ENCODE data around the gene DEFB112. TPM values are rescaled to one million over a fixed set of nuclear protein-coding genes. Genes with fewer than 3 reads are reported as not detected.

Gene DEFB112
- total RNA-seq, 3 donors from 2014 or later, result not detected

- Histone ChIP-seq H3K9me3 (no peaks in the 10 kb centered on the region), H3K4me3 (no peak overlapping the region), H3K4me1 (ENCODE audit: low read depth) (no peaks in the 10 kb centered on the region), H3K36me3 (ENCODE audit: low read depth) (no peaks in the 10 kb centered on the region)
- ATAC-seq, result peak; percentile 51
- intact Hi-C loops (cut with DNase I, micrococcal nuclease), result no loop called here
- TF ChIP-seq CTCF (IDR thresholded peaks at IDR 0.05), result no peak
- DNase-seq, result no peak
These were observed 18.8 kb downstream of the DEFB112 start for GRCh38 chr6:50030777-50031562.

GRCh38 chr6:50030350-50030749, 19.4 kb downstream of the DEFB112 start:
- no peak for TF ChIP-seq CTCF (IDR thresholded peaks at IDR 0.05)
- intact Hi-C loops (cut with DNase I, micrococcal nuclease), result no loop called here
- DNase-seq (peak in 1 of 3 donors; percentile 38), ATAC-seq (no peak)
- Histone ChIP-seq H3K4me3 (no peak overlapping the region), H3K9me3 (no peaks in the 10 kb centered on the region), H3K4me1 (ENCODE audit: low read depth) (no peaks in the 10 kb centered on the region), H3K36me3 (ENCODE audit: low read depth) (no peaks in the 10 kb centered on the region)

- intact Hi-C loops (cut with DNase I, micrococcal nuclease), result no loop called here
- ATAC-seq (no peak), DNase-seq (no peak)
- H3K36me3 ChIP-seq (ENCODE audit: low read depth), result no peaks in the 10 kb centered on the region
- no peaks in the 10 kb centered on the region for H3K4me1 ChIP-seq (ENCODE audit: low read depth)
- H3K4me3 ChIP-seq, result no peak overlapping the region
- TF ChIP-seq CTCF (IDR thresholded peaks at IDR 0.05), result no peak
- H3K9me3 ChIP-seq, result no peaks in the 10 kb centered on the region
These were observed 24.5 kb downstream of the DEFB112 start for GRCh38 chr6:50025258-50025657.

GRCh38 chr6:50021894-50022293, 27.8 kb downstream of the DEFB112 start, which contains the start of gene DEFB110:
Gene DEFB110 (minus strand): TSS chr6:50021994. CDS start chr6:50021935, 59 bp downstream.
- intact Hi-C loops (cut with DNase I, micrococcal nuclease), result no loop called here
- DNase-seq (no peak), ATAC-seq (no peak)
- no peak for TF ChIP-seq CTCF (IDR thresholded peaks at IDR 0.05)
- Histone ChIP-seq H3K9me3 (no peaks in the 10 kb centered on the region), H3K4me1 (ENCODE audit: low read depth) (no peaks in the 10 kb centered on the region), H3K4me3 (no peak within 1 kb of the TSS), H3K36me3 (ENCODE audit: low read depth) (no peaks in the 10 kb centered on the region)

- ATAC-seq (no peak), DNase-seq (no peak)
- Histone ChIP-seq H3K36me3 (ENCODE audit: low read depth) (no peaks in the 10 kb centered on the region), H3K4me1 (ENCODE audit: low read depth) (no peaks in the 10 kb centered on the region), H3K9me3 (no peaks in the 10 kb centered on the region), H3K4me3 (no peak overlapping the region)
- intact Hi-C loops (cut with DNase I, micrococcal nuclease), result no loop called here
- no peak for TF ChIP-seq CTCF (IDR thresholded peaks at IDR 0.05)
These were observed 41.9 kb downstream of the DEFB112 start for GRCh38 chr6:50007819-50008218.
